Progenitor cell of endocrine pancreas (in vitro differentiated cells): ENCODE measurements around the gene BCL2. TPM values are rescaled to one million over a fixed set of nuclear protein-coding genes. Genes with fewer than 3 reads are reported as not detected.

Experiments
- DNase-seq: peaks from one replicate; pipeline ENCODE4 v3.0.0; 2021; ENCODE audit warnings: low spot score; ENCODE audit not compliant: unreplicated experiment
- H3K27ac Mint-ChIP-seq: 2 replicates; pipeline ENCODE4 v1.8.0; 2021; ENCODE audit warnings: mild to moderate bottlenecking, moderate library complexity, mixed read lengths
- H3K27me3 Mint-ChIP-seq: 2 replicates; pipeline ENCODE4 v1.8.0; 2021; ENCODE audit warnings: mixed read lengths
- H3K36me3 Mint-ChIP-seq: 2 replicates; pipeline ENCODE4 v1.8.0; 2022; ENCODE audit warnings: mixed read lengths; ENCODE audit not compliant: insufficient read depth
- H3K4me1 Mint-ChIP-seq: 2 replicates; pipeline ENCODE4 v1.8.0; 2021; ENCODE audit warnings: low read depth, mixed read lengths
- H3K4me3 Mint-ChIP-seq: 2 replicates; pipeline ENCODE4 v1.8.0; 2021; ENCODE audit warnings: low read depth, mild to moderate bottlenecking, moderate library complexity, mixed read lengths
- H3K9me3 Mint-ChIP-seq: 2 replicates; pipeline ENCODE4 v1.8.0; 2021; ENCODE audit warnings: low read depth, mixed read lengths
- CTCF ChIP-seq: fragments of 200-600 bp; sonication (generic); IDR thresholded peaks from one replicate; pipeline ENCODE4 v1.5.0; 2021; ENCODE audit warnings: antibody characterized with exemption, mild to moderate bottlenecking; ENCODE audit not compliant: unreplicated experiment
- total RNA-seq: library from RNA; stranded (reverse); gene quantifications from 2 replicates; pipeline ENCODE4 v1.2.1, GENCODE V29; 2021

BCL2 gene
- total RNA-seq, 1 donor from 2014 or later = 3.8 TPM

GRCh38 chr18:63113899-63114565 is 205.5 kb downstream of the BCL2 start:
- DNase-seq = no peak
- peaks cover 9% of the 10 kb centered on the region for H3K27me3 Mint-ChIP-seq
- no peak overlapping the region for H3K27ac Mint-ChIP-seq
- no peak for TF ChIP-seq CTCF
- H3K9me3 Mint-ChIP-seq = no peaks in the 10 kb centered on the region
- no peaks in the 10 kb centered on the region for H3K36me3 Mint-ChIP-seq
- no peaks in the 10 kb centered on the region for H3K4me1 Mint-ChIP-seq
- no peak overlapping the region for H3K4me3 Mint-ChIP-seq

GRCh38 chr18:63112706-63113105 is 206.9 kb downstream of the BCL2 start:
- Mint-ChIP-seq H3K4me1 (no peaks in the 10 kb centered on the region), H3K36me3 (no peaks in the 10 kb centered on the region), H3K27ac (no peak overlapping the region)

GRCh38 chr18:63111671-63112402 is 207.7 kb downstream of the BCL2 start:
- H3K36me3 Mint-ChIP-seq = no peaks in the 10 kb centered on the region
- H3K4me3 Mint-ChIP-seq = no peak overlapping the region
- no peaks in the 10 kb centered on the region for H3K4me1 Mint-ChIP-seq
- DNase-seq = no peak
- H3K9me3 Mint-ChIP-seq = no peaks in the 10 kb centered on the region
- H3K27me3 Mint-ChIP-seq = peaks cover 2% of the 10 kb centered on the region
- TF ChIP-seq CTCF = no peak
- no peak overlapping the region for H3K27ac Mint-ChIP-seq

More at GRCh38 chr18:63112706-63113105, 206.9 kb downstream of the BCL2 start:
- Mint-ChIP-seq H3K4me3 (no peak overlapping the region), H3K27me3 (peaks cover 4% of the 10 kb centered on the region), H3K9me3 (no peaks in the 10 kb centered on the region)
- no peak for DNase-seq
- no peak for TF ChIP-seq CTCF

- H3K9me3 Mint-ChIP-seq = no peaks in the 10 kb centered on the region
- TF ChIP-seq CTCF = no peak
- H3K27me3 Mint-ChIP-seq = no peaks in the 10 kb centered on the region
- no peaks in the 10 kb centered on the region for H3K36me3 Mint-ChIP-seq
- H3K4me3 Mint-ChIP-seq = no peak overlapping the region
- H3K4me1 Mint-ChIP-seq = no peaks in the 10 kb centered on the region
- no peak for DNase-seq
- H3K27ac Mint-ChIP-seq = no peak overlapping the region
Observed at GRCh38 chr18:63109802-63110201, 209.8 kb downstream of the BCL2 start.

GRCh38 chr18:63109022-63109421 is 210.5 kb downstream of the BCL2 start:
- Mint-ChIP-seq H3K36me3 (no peaks in the 10 kb centered on the region), H3K27me3 (no peaks in the 10 kb centered on the region), H3K4me3 (no peak overlapping the region), H3K4me1 (no peaks in the 10 kb centered on the region), H3K9me3 (no peaks in the 10 kb centered on the region), H3K27ac (no peak overlapping the region)
- no peak for TF ChIP-seq CTCF
- no peak for DNase-seq
